Amniotic stem cell (primary cell): Measurements from ENCODE around the gene ZNF664.

ENCODE experiments used
- DNase-seq: peaks from one replicate; lab custom pipeline; 2025; lab: John Stamatoyannopoulos, UW

Gene ZNF664

GRCh38 chr12:124034297-124034696 is 61.3 kb downstream of the ZNF664 start:
- DNase-seq, result no peak

GRCh38 chr12:124035163-124035562 is 62.1 kb downstream of the ZNF664 start:
- DNase-seq, result no peak

- DNase-seq, result no peak
These were observed 63.2 kb downstream of the ZNF664 start for GRCh38 chr12:124036171-124036598.

- DNase-seq, result no peak
These were observed 63.7 kb downstream of the ZNF664 start for GRCh38 chr12:124036657-124037109.

- DNase-seq, result no peak
These were observed 64.3 kb downstream of the ZNF664 start for GRCh38 chr12:124037331-124037730.

- peak; percentile 18 for DNase-seq
These were observed 66.3 kb downstream of the ZNF664 start for GRCh38 chr12:124039276-124039675.

GRCh38 chr12:124040291-124040690 is 67.3 kb downstream of the ZNF664 start:
- no peak for DNase-seq

- DNase-seq, result no peak
These were observed 67.7 kb downstream of the ZNF664 start for GRCh38 chr12:124040737-124041136.

- no peak for DNase-seq
These were observed 68.9 kb downstream of the ZNF664 start for GRCh38 chr12:124041907-124042306.

GRCh38 chr12:124044021-124044420 is 71.0 kb downstream of the ZNF664 start:
- no peak for DNase-seq

- DNase-seq, result no peak
These were observed 71.8 kb downstream of the ZNF664 start for GRCh38 chr12:124044809-124045321.

GRCh38 chr12:124045671-124046455 is 72.8 kb downstream of the ZNF664 start:
- no peak for DNase-seq

GRCh38 chr12:124046456-124046740 is 73.4 kb downstream of the ZNF664 start:
- DNase-seq, result no peak

- no peak for DNase-seq
These were observed 74.1 kb downstream of the ZNF664 start for GRCh38 chr12:124047045-124047566.

- DNase-seq, result no peak
These were observed 76.6 kb downstream of the ZNF664 start for GRCh38 chr12:124049451-124050094.

- DNase-seq, result peak; percentile 23
These were observed 80.8 kb downstream of the ZNF664 start for GRCh38 chr12:124053851-124054250.

GRCh38 chr12:124055066-124055465 is 82.1 kb downstream of the ZNF664 start:
- no peak for DNase-seq

- no peak for DNase-seq
These were observed 84.7 kb downstream of the ZNF664 start for GRCh38 chr12:124057691-124058090.

- no peak for DNase-seq
These were observed 86.7 kb downstream of the ZNF664 start for GRCh38 chr12:124059752-124060151.
